SK-N-SH treated with all-trans-retinoic acid at 6 μM for 48 hours (cell line): ENCODE data around the gene RTF2.

Source experiments
- ATAC-seq: fragments of 200-7000 bp; cut with Tn5 transposase; 3 replicates; pipeline ENCODE4 v1.9.1; 2020; ENCODE audit warnings: mild to moderate bottlenecking, moderate library complexity
- ARNTL ChIP-seq: fragments of 450-650 bp; formaldehyde crosslinking; IDR thresholded peaks from 2 replicates; pipeline ENCODE4 v1.5.0; 2020; ENCODE audit warnings: low read depth, mild to moderate bottlenecking, moderate library complexity, borderline replicate concordance
- BACH2 ChIP-seq: fragments of 250-450 bp; sonication (Bioruptor Pico); IDR thresholded peaks from 2 replicates; pipeline ENCODE4 v1.9.0; 2021; ENCODE audit warnings: mild to moderate bottlenecking, borderline replicate concordance
- CREB5 ChIP-seq: fragments of 250-450 bp; sonication (Bioruptor Pico); IDR thresholded peaks from 2 replicates; pipeline ENCODE4 v1.5.1; 2020; ENCODE audit warnings: low read depth, mild to moderate bottlenecking, moderate library complexity
- CSDC2 ChIP-seq: fragments of 250-450 bp; sonication (Bioruptor Pico); IDR thresholded peaks from 2 replicates; pipeline ENCODE4 v1.5.0; 2020; ENCODE audit warnings: mild to moderate bottlenecking, moderate library complexity
- CSRNP3 ChIP-seq: fragments of 250-450 bp; sonication (Bioruptor Pico); IDR thresholded peaks from 2 replicates; pipeline ENCODE4 v1.5.1; 2021; ENCODE audit warnings: mild to moderate bottlenecking, moderate library complexity
- ESRRG ChIP-seq: fragments of 250-450 bp; sonication (Bioruptor Pico); IDR thresholded peaks from 2 replicates; pipeline ENCODE4 v1.6.1; 2021; ENCODE audit warnings: mild to moderate bottlenecking
- GLIS3 ChIP-seq: fragments of 250-450 bp; sonication (Bioruptor Pico); IDR thresholded peaks from 2 replicates; pipeline ENCODE4 v1.5.0; 2020; ENCODE audit warnings: mild to moderate bottlenecking, moderate library complexity
- ISL1 ChIP-seq: fragments of 250-450 bp; sonication (Bioruptor Pico); IDR thresholded peaks from 2 replicates; pipeline ENCODE4 v2.1.2; 2022; ENCODE audit warnings: mild to moderate bottlenecking, moderate library complexity
- OSR1 ChIP-seq: fragments of 250-450 bp; sonication (Bioruptor Pico); IDR thresholded peaks from 2 replicates; pipeline ENCODE4 v1.8.0; 2022; ENCODE audit warnings: moderate library complexity, mild to moderate bottlenecking, inconsistent platforms
- PATZ1 ChIP-seq: fragments of 250-450 bp; sonication (Bioruptor Pico); IDR thresholded peaks from 2 replicates; pipeline ENCODE4 v1.8.0; 2020; ENCODE audit warnings: mild to moderate bottlenecking, moderate library complexity, borderline replicate concordance
- POU6F1 ChIP-seq: fragments of 250-450 bp; sonication (Bioruptor Pico); IDR thresholded peaks from 2 replicates; pipeline ENCODE4 v1.8.0; 2021; ENCODE audit warnings: low read depth, mild to moderate bottlenecking, moderate library complexity, borderline replicate concordance
- PPARA ChIP-seq: fragments of 250-450 bp; sonication (Bioruptor Pico); IDR thresholded peaks from 2 replicates; pipeline ENCODE4 v1.5.0; 2020; ENCODE audit warnings: mild to moderate bottlenecking, borderline replicate concordance
- RARB ChIP-seq: fragments of 250-450 bp; sonication (Bioruptor Pico); IDR thresholded peaks from 2 replicates; pipeline ENCODE4 v1.8.0; 2021; ENCODE audit warnings: mild to moderate bottlenecking, moderate library complexity
- SNAI2 ChIP-seq: fragments of 250-450 bp; sonication (Bioruptor Pico); IDR thresholded peaks from 2 replicates; pipeline ENCODE4 v1.5.0; 2020; ENCODE audit warnings: mild to moderate bottlenecking, moderate library complexity
- TCF4 ChIP-seq: fragments of 250-450 bp; sonication (Bioruptor Pico); IDR thresholded peaks from 2 replicates; pipeline ENCODE4 v1.8.0; 2021; ENCODE audit warnings: mild to moderate bottlenecking, moderate library complexity, borderline replicate concordance
- TOX ChIP-seq: fragments of 250-450 bp; sonication (Bioruptor Pico); IDR thresholded peaks from 2 replicates; pipeline ENCODE4 v1.8.0; 2021; ENCODE audit warnings: mild to moderate bottlenecking, moderate library complexity, borderline replicate concordance
- TSHZ2 ChIP-seq: fragments of 250-450 bp; sonication (Bioruptor Pico); IDR thresholded peaks from 2 replicates; pipeline ENCODE4 v1.5.0; 2020; ENCODE audit warnings: mild to moderate bottlenecking, moderate library complexity
- ZC3H10 ChIP-seq: fragments of 250-450 bp; sonication (Bioruptor Pico); IDR thresholded peaks from 2 replicates; pipeline ENCODE4 v1.5.1; 2021; ENCODE audit warnings: mild to moderate bottlenecking, moderate library complexity
- ZFP3 ChIP-seq: fragments of 250-450 bp; sonication (Bioruptor Pico); IDR thresholded peaks from 2 replicates; pipeline ENCODE4 v1.5.0; 2020; ENCODE audit warnings: mild to moderate bottlenecking, moderate library complexity
- ZFP30 ChIP-seq: fragments of 450-650 bp; formaldehyde crosslinking; IDR thresholded peaks from 2 replicates; pipeline ENCODE4 v1.5.0; 2022; ENCODE audit warnings: mild to moderate bottlenecking, moderate library complexity
- ZNF565 ChIP-seq: fragments of 450-650 bp; formaldehyde crosslinking; conservative IDR thresholded peaks from 2 replicates; pipeline ENCODE4 v1.5.0; 2020; ENCODE audit warnings: low read depth, mild to moderate bottlenecking, moderate library complexity
- ZNF70 ChIP-seq: fragments of 450-650 bp; formaldehyde crosslinking; IDR thresholded peaks from 2 replicates; pipeline ENCODE4 v1.5.0; 2020; ENCODE audit warnings: mild to moderate bottlenecking, moderate library complexity
- ZNF8 ChIP-seq: fragments of 450-650 bp; formaldehyde crosslinking; IDR thresholded peaks from 2 replicates; pipeline ENCODE4 v1.5.0; 2020; ENCODE audit warnings: mild to moderate bottlenecking, moderate library complexity

RTF2 gene

GRCh38 chr20:56428881-56429280 is 39.5 kb upstream of the RTF2 start:
- ATAC-seq = no peak
- no peak for TF ChIP-seq PPARA (CRISPR knock-in tag)
- no peak for TF ChIP-seq RARB (CRISPR knock-in tag)
- TF ChIP-seq ISL1 = no peak
- no peak for TF ChIP-seq PATZ1 (CRISPR knock-in tag)
- TF ChIP-seq OSR1 (CRISPR knock-in tag) = no peak
- no peak for TF ChIP-seq TCF4 (CRISPR knock-in tag)
- TF ChIP-seq SNAI2 = no peak
- TF ChIP-seq ZNF70 = no peak

- TF ChIP-seq ESRRG = no peak
- ATAC-seq = no peak
Measured at GRCh38 chr20:56429502-56429901, 38.9 kb upstream of the RTF2 start.

GRCh38 chr20:56429941-56430340 is 38.5 kb upstream of the RTF2 start:
- ATAC-seq = no peak
- TF ChIP-seq OSR1 (CRISPR knock-in tag) = no peak
- no peak for TF ChIP-seq ISL1
- no peak for TF ChIP-seq ZNF70
- TF ChIP-seq TOX = no peak
- TF ChIP-seq CSDC2 (CRISPR knock-in tag) = no peak
- no peak for TF ChIP-seq ZFP30 (CRISPR knock-in tag)
- no peak for TF ChIP-seq SNAI2
- no peak for TF ChIP-seq ZFP3 (CRISPR knock-in tag)
- no peak for TF ChIP-seq ARNTL (CRISPR knock-in tag)
- TF ChIP-seq CREB5 (CRISPR knock-in tag) = no peak
- no peak for TF ChIP-seq PATZ1 (CRISPR knock-in tag)
- no peak for TF ChIP-seq POU6F1 (CRISPR knock-in tag)
- no peak for TF ChIP-seq GLIS3 (CRISPR knock-in tag)
- no peak for TF ChIP-seq ZNF565 (CRISPR knock-in tag)
- TF ChIP-seq BACH2 (CRISPR knock-in tag) = no peak
- TF ChIP-seq PPARA (CRISPR knock-in tag) = no peak
- TF ChIP-seq ZC3H10 (CRISPR knock-in tag) = no peak
- no peak for TF ChIP-seq ZNF8 (CRISPR knock-in tag)

GRCh38 chr20:56430461-56430860 is 38.0 kb upstream of the RTF2 start:
- no peak for ATAC-seq
- TF ChIP-seq PATZ1 (CRISPR knock-in tag) = no peak
- no peak for TF ChIP-seq ZNF70
- no peak for TF ChIP-seq ZNF565 (CRISPR knock-in tag)
- no peak for TF ChIP-seq ZC3H10 (CRISPR knock-in tag)
- TF ChIP-seq ZNF8 (CRISPR knock-in tag) = no peak
- TF ChIP-seq TCF4 (CRISPR knock-in tag) = no peak
- TF ChIP-seq ARNTL (CRISPR knock-in tag) = no peak
- TF ChIP-seq TSHZ2 (CRISPR knock-in tag) = no peak
- no peak for TF ChIP-seq ZFP3 (CRISPR knock-in tag)
- no peak for TF ChIP-seq OSR1 (CRISPR knock-in tag)
- TF ChIP-seq CSRNP3 (CRISPR knock-in tag) = no peak
- no peak for TF ChIP-seq CSDC2 (CRISPR knock-in tag)
- TF ChIP-seq TOX = no peak
- TF ChIP-seq GLIS3 (CRISPR knock-in tag) = no peak
